Uterus (tissue), 4 donors: ENCODE measurements around the gene RASD2. TPM values are rescaled to one million over a fixed set of nuclear protein-coding genes. Genes with fewer than 3 reads are reported as not detected.

Source experiments
- DNase-seq, 2 donors: peaks; one replicate each; pipeline ENCODE4 v3.0.0-alpha.2; 2019 to 2020
- H3K27ac ChIP-seq, 2 donors: fragments of 200-600 bp; sonication (generic); 1 replicate in 1 of 2; 2 replicates in 1 of 2; pipeline ENCODE4 v1.5.1; 2016 to 2018
- H3K27me3 ChIP-seq, 2 donors: fragments of 200-600 bp; sonication (generic); one replicate each; pipeline ENCODE4 v1.5.1; 2018 to 2019; ENCODE audit warnings: control low read depth in 1 of 2
- H3K36me3 ChIP-seq, 2 donors: fragments of 200-600 bp; sonication (generic); one replicate each; pipeline ENCODE4 v1.5.1; 2019; ENCODE audit warnings: control low read depth in 1 of 2
- H3K4me1 ChIP-seq, 2 donors: fragments of 200-600 bp; sonication (generic); one replicate each; pipeline ENCODE4 v1.5.1; 2018 to 2019; ENCODE audit warnings: control low read depth in 1 of 2
- H3K4me3 ChIP-seq, 2 donors: fragments of 200-600 bp; sonication (generic); 1 replicate in 1 of 2; 2 replicates in 1 of 2; pipeline ENCODE4 v1.5.1; 2018 to 2019; ENCODE audit warnings: mild to moderate bottlenecking in 1 of 2
- H3K9me3 ChIP-seq, 2 donors: fragments of 200-600 bp; sonication (generic); one replicate each; pipeline ENCODE4 v1.5.1; 2019; ENCODE audit warnings: control low read depth in 1 of 2
- POLR2A ChIP-seq, 2 donors: fragments of 450-650 bp; IDR thresholded peaks; one replicate each; pipeline ENCODE4 v1.6.1; 2016; ENCODE audit warnings: antibody characterized with exemption in 2 of 2, mild to moderate bottlenecking in 1 of 2, moderate library complexity in 1 of 2
- intact Hi-C: fragments of 100-400 bp; cut with DNase I; formaldehyde crosslinking; loops from one replicate; pipeline ENCODE4 v1.15.1; 2023; ENCODE audit warnings: low total_unique reads
- total RNA-seq, 4 donors: library from RNA; depleted of rRNA in 3 of 4; stranded (reverse); fragments of >200 nt in 3 of 4; gene quantifications; one replicate each; pipeline versions ENCODE4 v1.1.0 to v1.2.4, GENCODE V29; 2014 to 2023
- TF ChIP-seq, protein P1 (sequence below), 4 experiments: fragments of 200-600 bp in 2 of 4; fragments of 450-650 bp in 2 of 4; sonication (generic) in 2 of 4; IDR thresholded peaks; one replicate each; pipeline ENCODE4 v1.5.1; 2016 to 2019; ENCODE audit warnings: antibody characterized with exemption in 4 of 4, mild to moderate bottlenecking in 2 of 4, moderate library complexity in 1 of 4
- donor health status: DM: yes; HTN: yes; CAD: no.

RASD2 gene
- total RNA-seq, 4 donors from 2014 or later = 4.9 to 10.7 TPM; not detected in 2

- H3K4me3 ChIP-seq = no peak overlapping the region
- no peak for DNase-seq
- H3K36me3 ChIP-seq = no peaks in the 10 kb centered on the region
- no peaks in the 10 kb centered on the region for H3K9me3 ChIP-seq
- H3K4me1 ChIP-seq = peaks cover 0 to 8% of the 10 kb centered on the region in 2 donors
- no peaks in the 10 kb centered on the region for H3K27me3 ChIP-seq
- TF ChIP-seq, protein P1, sequence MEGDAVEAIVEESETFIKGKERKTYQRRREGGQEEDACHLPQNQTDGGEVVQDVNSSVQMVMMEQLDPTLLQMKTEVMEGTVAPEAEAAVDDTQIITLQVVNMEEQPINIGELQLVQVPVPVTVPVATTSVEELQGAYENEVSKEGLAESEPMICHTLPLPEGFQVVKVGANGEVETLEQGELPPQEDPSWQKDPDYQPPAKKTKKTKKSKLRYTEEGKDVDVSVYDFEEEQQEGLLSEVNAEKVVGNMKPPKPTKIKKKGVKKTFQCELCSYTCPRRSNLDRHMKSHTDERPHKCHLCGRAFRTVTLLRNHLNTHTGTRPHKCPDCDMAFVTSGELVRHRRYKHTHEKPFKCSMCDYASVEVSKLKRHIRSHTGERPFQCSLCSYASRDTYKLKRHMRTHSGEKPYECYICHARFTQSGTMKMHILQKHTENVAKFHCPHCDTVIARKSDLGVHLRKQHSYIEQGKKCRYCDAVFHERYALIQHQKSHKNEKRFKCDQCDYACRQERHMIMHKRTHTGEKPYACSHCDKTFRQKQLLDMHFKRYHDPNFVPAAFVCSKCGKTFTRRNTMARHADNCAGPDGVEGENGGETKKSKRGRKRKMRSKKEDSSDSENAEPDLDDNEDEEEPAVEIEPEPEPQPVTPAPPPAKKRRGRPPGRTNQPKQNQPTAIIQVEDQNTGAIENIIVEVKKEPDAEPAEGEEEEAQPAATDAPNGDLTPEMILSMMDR (IDR thresholded peaks at IDR 0.05) = no peak
- TF ChIP-seq POLR2A (IDR thresholded peaks at IDR 0.05) = no peak
- intact Hi-C loops = no loop called here
- no peak overlapping the region for H3K27ac ChIP-seq
These were observed 2.4 kb downstream of the RASD2 start for GRCh38 chr22:35542939-35543516.

DNA sequence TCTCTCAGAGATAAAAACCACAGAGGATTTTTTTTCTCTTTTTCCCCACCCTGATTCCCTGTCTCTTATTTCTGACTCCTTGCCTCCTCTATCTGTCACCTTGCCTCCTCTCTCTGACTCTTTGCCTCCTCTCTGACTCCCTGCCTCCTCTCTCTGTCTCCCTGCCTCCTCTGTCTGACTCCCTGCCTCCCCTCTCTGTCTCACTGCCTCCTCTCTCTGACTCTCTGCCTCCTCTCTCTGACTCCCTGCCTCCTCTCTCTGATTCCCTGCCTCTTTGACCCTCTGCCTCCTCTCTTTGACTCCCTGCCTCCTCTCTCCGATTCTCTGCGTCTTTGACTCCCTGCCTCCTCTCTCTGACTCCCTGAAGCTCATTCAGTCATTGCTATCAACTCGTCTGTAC, 3.1 kb downstream of the RASD2 start:
- Histone ChIP-seq H3K9me3 (no peaks in the 10 kb centered on the region), H3K4me3 (no peak overlapping the region), H3K4me1 (peaks cover 0 to 8% of the 10 kb centered on the region in 2 donors), H3K36me3 (no peaks in the 10 kb centered on the region), H3K27ac (no peak overlapping the region), H3K27me3 (no peaks in the 10 kb centered on the region)
- intact Hi-C loops = no loop called here
- DNase-seq = no peak
- TF ChIP-seq, protein P1 (IDR thresholded peaks at IDR 0.05) = no peak
- TF ChIP-seq POLR2A (IDR thresholded peaks at IDR 0.05) = no peak

GRCh38 chr22:35544189-35544588, 3.6 kb downstream of the RASD2 start:
- no peak for TF ChIP-seq POLR2A (IDR thresholded peaks at IDR 0.05)
- TF ChIP-seq, protein P1 (IDR thresholded peaks at IDR 0.05) = no peak
- Histone ChIP-seq H3K4me1 (peaks cover 0 to 8% of the 10 kb centered on the region in 2 donors), H3K4me3 (no peak overlapping the region), H3K36me3 (no peaks in the 10 kb centered on the region), H3K27me3 (no peaks in the 10 kb centered on the region), H3K27ac (no peak overlapping the region), H3K9me3 (no peaks in the 10 kb centered on the region)
- intact Hi-C loops = no loop called here
- DNase-seq = no peak

DNA sequence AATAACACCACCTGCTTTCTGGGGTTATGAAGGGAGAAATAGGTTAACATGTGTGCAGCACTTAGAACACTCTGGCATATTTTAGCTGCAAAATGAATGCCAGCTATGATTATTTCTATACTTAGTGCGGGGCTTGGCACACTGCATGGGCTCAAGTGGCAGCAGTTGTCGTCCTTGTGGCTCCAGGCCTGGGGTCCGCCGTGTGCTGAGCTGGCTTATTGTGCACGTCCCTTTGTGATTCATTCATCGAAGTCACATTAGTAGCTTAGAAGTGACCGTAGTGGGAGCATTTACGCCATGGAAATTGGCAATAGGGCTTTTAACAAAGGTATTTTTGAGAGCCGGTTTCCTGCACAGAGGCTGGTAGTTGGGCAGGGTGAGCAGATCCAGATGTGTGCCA, 4.2 kb downstream of the RASD2 start:
- Histone ChIP-seq H3K4me3 (no peak overlapping the region), H3K27me3 (no peaks in the 10 kb centered on the region), H3K36me3 (no peaks in the 10 kb centered on the region), H3K4me1 (peaks cover 0 to 6% of the 10 kb centered on the region in 2 donors), H3K27ac (no peak overlapping the region), H3K9me3 (no peaks in the 10 kb centered on the region)
- intact Hi-C loops = no loop called here
- no peak for TF ChIP-seq POLR2A (IDR thresholded peaks at IDR 0.05)
- TF ChIP-seq, protein P1 (IDR thresholded peaks at IDR 0.05) = no peak
- no peak for DNase-seq

DNA sequence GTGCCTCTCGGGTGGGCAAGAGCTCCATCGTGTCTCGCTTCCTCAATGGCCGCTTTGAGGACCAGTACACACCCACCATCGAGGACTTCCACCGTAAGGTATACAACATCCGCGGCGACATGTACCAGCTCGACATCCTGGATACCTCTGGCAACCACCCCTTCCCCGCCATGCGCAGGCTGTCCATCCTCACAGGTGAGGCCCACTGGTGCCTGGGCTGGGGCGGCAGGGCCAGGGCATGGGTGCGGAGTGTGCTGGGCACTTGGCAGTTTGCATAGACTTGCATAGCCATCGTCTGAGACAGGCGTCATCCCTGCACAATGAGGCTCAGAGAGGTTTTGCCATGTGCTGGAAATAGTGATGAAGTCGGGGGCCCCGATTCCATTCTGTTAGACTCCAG, 6.3 kb downstream of the RASD2 start:
- Histone ChIP-seq H3K27ac (no peak overlapping the region), H3K36me3 (no peaks in the 10 kb centered on the region), H3K4me1 (peaks cover 0 to 4% of the 10 kb centered on the region in 2 donors), H3K27me3 (no peaks in the 10 kb centered on the region), H3K4me3 (no peak overlapping the region), H3K9me3 (no peaks in the 10 kb centered on the region)
- no peak for TF ChIP-seq POLR2A (IDR thresholded peaks at IDR 0.05)
- TF ChIP-seq, protein P1 (IDR thresholded peaks at IDR 0.05) = no peak
- no peak for DNase-seq
- intact Hi-C loops = no loop called here
